Measurements from ENCODE around the gene PHETA2.

PHETA2 gene, protein sequence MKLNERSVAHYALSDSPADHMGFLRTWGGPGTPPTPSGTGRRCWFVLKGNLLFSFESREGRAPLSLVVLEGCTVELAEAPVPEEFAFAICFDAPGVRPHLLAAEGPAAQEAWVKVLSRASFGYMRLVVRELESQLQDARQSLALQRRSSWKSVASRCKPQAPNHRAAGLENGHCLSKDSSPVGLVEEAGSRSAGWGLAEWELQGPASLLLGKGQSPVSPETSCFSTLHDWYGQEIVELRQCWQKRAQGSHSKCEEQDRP

GRCh38 chr22:42074132-42074811, at the start of gene PHETA2:
PHETA2 (plus strand) TSS chr22:42074248; CDS start chr22:42077294, 3,046 bp downstream.
- no peak for DNase-seq (ENCODE audit: low spot score)

DNA sequence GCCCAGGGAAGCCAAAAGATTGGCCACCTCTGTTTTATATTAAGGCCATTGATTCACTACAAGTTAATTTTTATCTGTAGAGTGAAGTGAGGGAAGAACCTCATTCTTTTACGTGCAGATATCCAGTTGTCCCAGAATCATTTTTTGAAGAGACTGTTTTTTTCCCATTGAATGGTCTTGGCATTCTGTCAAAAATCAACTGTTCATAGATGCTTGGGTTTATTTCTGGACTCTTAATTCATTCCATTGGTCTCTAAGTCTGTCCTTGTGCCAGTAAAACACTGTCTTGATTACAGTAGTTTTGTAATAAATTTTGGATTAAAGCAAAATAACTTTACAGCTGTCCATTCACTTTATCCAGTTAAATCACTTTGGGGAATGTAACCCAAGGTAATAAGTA, 48.6 kb upstream of the PHETA2 start:
- DNase-seq (ENCODE audit: low spot score) = no peak

- DNase-seq (ENCODE audit: low spot score) = no peak
These were observed 47.3 kb upstream of the PHETA2 start for GRCh38 chr22:42026705-42027104.

DNA sequence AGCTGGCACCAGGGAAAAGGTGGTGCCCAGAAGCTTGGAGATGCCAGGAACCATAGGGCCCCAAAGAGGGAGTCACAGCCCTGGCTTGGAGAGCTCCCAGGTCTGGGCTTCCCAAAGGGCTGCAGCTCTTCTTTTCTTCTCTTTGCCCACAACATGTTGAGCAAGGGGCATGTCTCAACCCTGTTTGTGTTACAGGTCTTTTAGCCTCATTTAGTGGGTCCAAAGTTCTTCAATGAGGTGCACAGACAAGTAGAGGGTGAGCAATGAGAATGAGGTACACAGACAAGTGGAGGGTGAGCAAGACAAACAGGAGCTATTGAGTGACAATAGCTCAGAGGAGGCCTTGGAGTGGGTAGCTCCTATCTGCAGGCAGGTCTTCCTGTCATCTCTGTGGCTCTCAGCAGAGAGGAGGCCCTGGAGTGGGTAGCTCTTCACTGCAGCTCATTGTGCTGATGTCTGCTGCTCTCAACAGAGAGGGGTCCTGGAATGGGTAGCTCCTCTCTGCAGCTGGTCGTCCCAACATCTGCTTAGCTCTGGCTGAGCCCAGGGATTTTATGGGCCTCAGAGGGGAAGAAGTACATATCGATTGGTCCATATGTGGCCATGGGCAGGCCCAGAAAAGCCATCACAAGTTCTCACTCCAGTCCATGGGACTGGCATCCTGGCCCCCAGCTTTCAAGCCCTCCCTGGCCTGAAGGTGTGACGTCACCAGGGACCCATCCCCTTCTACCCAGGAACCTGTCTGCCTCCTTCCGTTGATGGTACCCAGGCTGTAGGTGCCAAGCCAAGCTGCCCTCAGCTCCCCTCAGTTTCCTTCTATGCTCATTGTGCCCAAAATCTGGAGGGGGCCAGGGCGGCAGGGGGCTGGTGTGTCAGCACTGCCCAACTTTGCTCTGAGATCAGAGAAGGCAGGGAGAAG, 40.5 kb upstream of the PHETA2 start:
- no peak for DNase-seq (ENCODE audit: low spot score)

- no peak for DNase-seq (ENCODE audit: low spot score)
These were observed 38.8 kb upstream of the PHETA2 start for GRCh38 chr22:42035256-42035655.

DNA sequence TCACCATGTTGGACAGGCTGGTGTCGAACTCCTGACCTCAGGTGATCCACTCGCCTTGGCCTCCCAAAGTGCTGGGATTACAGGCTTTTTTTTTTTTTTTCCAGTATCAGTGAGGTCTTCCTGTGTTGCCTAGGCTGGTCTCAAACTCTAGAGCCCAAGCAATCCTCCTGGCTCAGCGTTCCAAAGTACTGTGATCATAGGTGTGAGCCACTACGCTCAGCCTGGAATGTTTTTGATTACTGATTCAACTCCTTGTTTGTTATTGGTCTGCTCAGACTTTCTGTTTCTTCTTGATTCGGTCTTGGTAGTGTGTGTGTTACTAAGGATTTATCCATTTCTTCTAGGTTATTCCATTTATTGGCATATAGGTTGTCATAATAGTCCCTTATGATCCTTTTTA, 34.8 kb upstream of the PHETA2 start:
- no peak for DNase-seq (ENCODE audit: low spot score)

DNA sequence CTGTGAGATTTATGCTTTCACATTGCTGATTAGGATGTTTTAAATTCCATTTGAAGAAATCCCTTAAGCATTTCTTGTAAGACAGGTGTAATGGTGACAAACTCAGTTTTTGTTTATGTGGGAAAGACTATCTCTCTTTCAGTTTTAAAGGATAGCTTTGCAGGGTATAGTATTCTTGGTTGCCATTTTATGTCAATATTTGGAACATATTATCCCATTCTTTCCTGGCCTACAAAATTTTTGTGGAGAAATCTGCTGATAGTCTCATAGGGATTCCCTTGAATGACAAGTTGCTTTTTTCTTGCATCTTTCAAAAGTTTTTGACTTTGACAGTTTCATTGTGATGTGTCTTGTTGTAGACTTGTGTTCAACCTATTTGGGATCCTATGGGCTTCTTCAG, 32.3 kb upstream of the PHETA2 start:
- DNase-seq (ENCODE audit: low spot score) = no peak

- DNase-seq (ENCODE audit: low spot score) = no peak
These were observed 23.3 kb upstream of the PHETA2 start for GRCh38 chr22:42050641-42051180.

- DNase-seq (ENCODE audit: low spot score) = no peak
These were observed 21.3 kb upstream of the PHETA2 start for GRCh38 chr22:42052765-42053164.

- DNase-seq (ENCODE audit: low spot score) = no peak
These were observed 17.1 kb upstream of the PHETA2 start for GRCh38 chr22:42056757-42057511.

DNA sequence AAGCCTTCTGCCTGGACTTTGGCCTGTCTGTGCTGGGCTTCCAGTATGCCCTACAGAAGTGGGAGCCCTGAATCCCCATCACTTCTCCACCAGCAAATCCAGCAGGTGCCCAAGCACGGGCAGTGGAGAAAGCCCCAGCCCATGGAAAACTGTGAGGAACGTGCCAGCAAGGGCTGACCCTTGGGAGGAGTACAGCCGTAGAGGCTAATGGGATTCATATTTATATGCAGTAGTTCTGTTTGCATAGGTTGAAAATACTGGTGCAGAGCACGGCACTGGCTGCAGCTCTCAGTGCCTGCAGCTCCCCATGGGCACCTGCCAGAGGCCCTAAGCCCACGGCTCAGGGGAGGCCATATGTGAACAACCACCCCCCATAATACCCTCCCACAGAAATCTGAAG, 13.6 kb upstream of the PHETA2 start:
- DNase-seq (ENCODE audit: low spot score) = no peak

DNA sequence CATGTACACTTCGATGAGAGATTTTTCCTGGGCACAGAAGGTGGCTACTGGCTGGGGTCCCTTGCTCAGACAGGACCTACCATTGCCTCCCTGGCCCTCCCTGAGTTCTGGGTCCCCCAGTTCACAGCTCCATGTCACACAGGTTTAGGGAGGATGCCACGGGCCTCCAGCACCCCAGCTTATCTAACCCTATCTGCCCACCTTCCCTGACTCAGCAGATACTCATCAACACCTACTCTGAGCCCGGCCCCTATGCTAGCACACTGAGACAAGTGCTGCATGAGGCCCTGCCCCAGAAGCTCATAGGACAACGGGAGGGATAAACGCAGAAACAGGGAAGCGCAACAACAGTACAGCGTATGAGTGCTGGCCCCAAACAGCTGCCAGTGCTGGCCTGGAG, 13.0 kb upstream of the PHETA2 start:
- DNase-seq (ENCODE audit: low spot score) = no peak

- no peak for DNase-seq (ENCODE audit: low spot score)
These were observed 11.4 kb upstream of the PHETA2 start for GRCh38 chr22:42062506-42063170.

GRCh38 chr22:42064629-42065028, 9.4 kb upstream of the PHETA2 start:
- DNase-seq (ENCODE audit: low spot score) = no peak

DNA sequence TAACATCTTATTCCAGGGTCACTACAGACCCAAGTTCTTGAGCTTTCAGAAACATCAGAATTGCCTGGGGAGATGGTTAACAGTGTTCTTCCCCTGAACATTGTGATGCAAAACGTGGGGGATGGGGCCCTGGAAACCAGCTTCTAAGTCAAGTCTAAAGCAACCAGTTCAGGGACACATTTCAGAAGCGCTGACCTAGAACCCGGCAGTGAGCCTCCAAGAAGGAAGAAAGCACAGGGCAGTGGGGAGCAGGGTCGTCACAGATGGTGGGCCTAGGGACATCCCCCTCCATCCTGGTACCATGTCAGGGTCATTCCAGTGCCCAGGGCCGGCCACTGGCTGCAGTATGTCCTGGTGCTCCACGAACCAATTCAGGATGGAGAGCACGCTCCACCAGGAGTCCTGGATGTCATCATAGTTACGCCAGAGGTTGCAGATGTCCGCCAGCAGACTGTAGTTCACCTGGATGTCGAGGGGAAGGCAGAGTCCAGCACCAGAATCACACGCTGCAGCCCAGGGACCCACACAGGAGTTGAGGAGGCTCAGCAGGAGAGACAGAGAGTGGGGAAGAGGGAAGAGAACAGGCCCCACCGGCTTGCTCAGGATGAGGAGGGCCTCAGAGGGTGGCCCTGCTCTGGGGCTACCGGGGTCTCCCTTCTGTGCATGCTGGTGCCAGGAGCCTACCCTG, 8.5 kb upstream of the PHETA2 start:
- no peak for DNase-seq (ENCODE audit: low spot score)

DNA sequence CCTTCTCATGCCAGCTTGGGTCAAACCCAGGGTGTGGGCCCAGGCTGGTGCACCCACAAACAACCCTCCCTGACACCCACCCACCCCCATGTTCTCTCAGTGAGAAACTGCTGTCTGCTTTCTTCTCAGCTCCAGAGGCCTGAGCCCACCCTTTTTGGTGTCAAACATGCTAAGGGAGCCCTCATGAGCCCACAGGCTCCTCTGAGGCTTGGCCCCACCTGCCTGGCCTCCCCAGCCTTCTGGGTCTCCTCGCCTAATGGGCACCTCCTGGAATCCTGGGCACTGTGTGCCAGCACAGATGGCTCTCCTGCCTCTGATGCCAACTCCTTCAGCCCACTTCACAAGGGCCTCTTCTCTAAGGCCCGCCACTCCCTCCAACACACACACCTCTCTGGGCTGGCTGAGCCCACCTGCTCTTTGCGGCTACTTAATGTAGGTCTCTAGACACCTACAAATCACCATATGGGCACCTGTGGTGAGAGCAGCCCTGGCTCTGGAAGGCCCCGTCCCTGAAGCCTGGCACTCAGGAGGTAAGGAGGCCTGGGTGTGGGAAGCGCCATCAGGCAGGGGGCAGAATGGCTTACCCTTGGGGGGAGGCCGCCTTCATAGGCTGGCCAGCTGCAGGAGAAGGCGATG, 7.8 kb upstream of the PHETA2 start:
- no peak for DNase-seq (ENCODE audit: low spot score)

DNA sequence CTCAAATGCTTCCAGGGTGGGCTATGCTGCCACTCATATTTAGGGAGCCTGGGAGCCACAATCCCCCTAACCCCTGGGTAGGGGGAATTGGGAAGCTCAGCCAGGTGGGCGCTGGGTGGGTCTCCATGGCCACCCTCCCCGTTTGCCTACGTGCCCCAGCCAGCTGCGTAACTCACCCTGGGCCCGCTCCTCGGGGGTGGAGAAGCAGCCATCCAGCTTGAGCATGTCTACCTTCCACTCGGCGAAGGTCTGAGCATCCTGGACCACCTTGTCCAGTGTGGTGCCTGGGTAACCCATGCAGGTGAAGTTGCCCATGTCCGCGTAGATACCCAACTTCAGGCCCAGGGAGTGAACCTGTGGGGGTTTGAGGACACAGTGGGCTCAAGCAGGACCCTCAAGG, 7.1 kb upstream of the PHETA2 start:
- DNase-seq (ENCODE audit: low spot score) = no peak

- no peak for DNase-seq (ENCODE audit: low spot score)
These were observed 6.3 kb upstream of the PHETA2 start for GRCh38 chr22:42067671-42068251.

DNA sequence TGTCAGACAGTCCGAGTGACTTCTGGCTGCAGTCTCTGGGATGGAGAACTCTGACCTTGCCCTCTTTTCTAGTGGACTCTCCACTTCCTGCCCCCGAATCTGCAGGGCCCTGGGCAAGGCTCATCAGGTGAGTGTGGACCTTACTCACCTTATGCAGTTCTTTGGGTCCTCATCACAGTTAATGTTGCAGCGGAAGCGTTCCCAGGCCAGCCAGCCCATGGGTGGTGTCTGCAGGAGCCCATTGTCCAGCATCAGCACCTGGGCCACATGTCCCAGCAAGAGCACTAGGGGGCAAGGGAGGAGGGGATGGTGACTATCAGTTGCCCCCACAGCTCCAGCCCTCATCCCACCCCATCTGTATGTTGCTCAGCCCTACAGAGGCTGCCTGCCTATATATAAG, 5.8 kb upstream of the PHETA2 start:
- DNase-seq (ENCODE audit: low spot score) = no peak

All from Ammon's horn (tissue), 1 donor.